ENCODE results near the gene TMEM131. TPM values are rescaled to one million over a fixed set of nuclear protein-coding genes. Genes with fewer than 3 reads are reported as not detected.

The TMEM131 gene
- total and polyA plus RNA-seq, 9 donors = 25.4 to 54.7 (median 41.6) TPM

GRCh38 chr2:97774425-97774824 is 221.3 kb downstream of the TMEM131 start:
- peaks cover 56% of the 10 kb centered on the region for H3K36me3 ChIP-seq (ENCODE audit: control insufficient read depth, insufficient read depth, low read length)
- H3K27ac ChIP-seq (ENCODE audit: low read length) = no peak overlapping the region
- no peaks in the 10 kb centered on the region for H3K4me1 ChIP-seq (ENCODE audit: control insufficient read depth, insufficient read depth, low read length)
- H3K27me3 ChIP-seq (ENCODE audit: control insufficient read depth, insufficient read depth, low read length) = no peaks in the 10 kb centered on the region
- H3K9me3 ChIP-seq (replicated peaks; ENCODE audit: control insufficient read depth, low read depth, low read length) = no peaks in the 10 kb centered on the region
- H3K4me3 ChIP-seq (ENCODE audit: low read length) = no peak overlapping the region
- no peak for DNase-seq
- WGBS (ENCODE audit: insufficient coverage) = 40% methylated on average over 7 of the region's 7 CpGs

GRCh38 chr2:97770445-97770844 is 225.3 kb downstream of the TMEM131 start:
- DNase-seq = no peak
- H3K27ac ChIP-seq (ENCODE audit: low read length) = no peak overlapping the region
- no peak overlapping the region for H3K4me3 ChIP-seq (ENCODE audit: low read length)
- WGBS (ENCODE audit: insufficient coverage) = no CpG with 5 or more reads among the region's 4 CpGs
- H3K27me3 ChIP-seq (ENCODE audit: control insufficient read depth, insufficient read depth, low read length) = no peaks in the 10 kb centered on the region
- H3K36me3 ChIP-seq (ENCODE audit: control insufficient read depth, insufficient read depth, low read length) = peaks cover 58% of the 10 kb centered on the region
- no peaks in the 10 kb centered on the region for H3K9me3 ChIP-seq (replicated peaks; ENCODE audit: control insufficient read depth, low read depth, low read length)
- H3K4me1 ChIP-seq (ENCODE audit: control insufficient read depth, insufficient read depth, low read length) = no peaks in the 10 kb centered on the region

- Histone ChIP-seq H3K9me3 (replicated peaks; ENCODE audit: control insufficient read depth, low read depth, low read length) (no peaks in the 10 kb centered on the region), H3K4me3 (ENCODE audit: low read length) (no peak overlapping the region), H3K27ac (ENCODE audit: low read length) (no peak overlapping the region), H3K27me3 (ENCODE audit: control insufficient read depth, insufficient read depth, low read length) (no peaks in the 10 kb centered on the region), H3K36me3 (ENCODE audit: control insufficient read depth, insufficient read depth, low read length) (peaks cover 59% of the 10 kb centered on the region), H3K4me1 (ENCODE audit: control insufficient read depth, insufficient read depth, low read length) (no peaks in the 10 kb centered on the region)
- DNase-seq = no peak
- WGBS (ENCODE audit: insufficient coverage) = no CpG with 5 or more reads among the region's 3 CpGs
Measured at GRCh38 chr2:97769711-97770110, 226.0 kb downstream of the TMEM131 start.

- DNase-seq = no peak
- no CpG with 5 or more reads among the region's 3 CpGs for WGBS (ENCODE audit: insufficient coverage)
- no peaks in the 10 kb centered on the region for H3K27me3 ChIP-seq (ENCODE audit: control insufficient read depth, insufficient read depth, low read length)
- H3K27ac ChIP-seq (ENCODE audit: low read length) = no peak overlapping the region
- H3K4me1 ChIP-seq (ENCODE audit: control insufficient read depth, insufficient read depth, low read length) = no peaks in the 10 kb centered on the region
- H3K9me3 ChIP-seq (replicated peaks; ENCODE audit: control insufficient read depth, low read depth, low read length) = no peaks in the 10 kb centered on the region
- no peak overlapping the region for H3K4me3 ChIP-seq (ENCODE audit: low read length)
- H3K36me3 ChIP-seq (ENCODE audit: control insufficient read depth, insufficient read depth, low read length) = peaks cover 59% of the 10 kb centered on the region
Measured at GRCh38 chr2:97769308-97769707, 226.4 kb downstream of the TMEM131 start.

- Histone ChIP-seq H3K27ac (ENCODE audit: low read length) (no peak overlapping the region), H3K9me3 (replicated peaks; ENCODE audit: control insufficient read depth, low read depth, low read length) (no peaks in the 10 kb centered on the region), H3K27me3 (ENCODE audit: control insufficient read depth, insufficient read depth, low read length) (no peaks in the 10 kb centered on the region), H3K4me1 (ENCODE audit: control insufficient read depth, insufficient read depth, low read length) (no peaks in the 10 kb centered on the region), H3K36me3 (ENCODE audit: control insufficient read depth, insufficient read depth, low read length) (peaks cover 67% of the 10 kb centered on the region), H3K4me3 (ENCODE audit: low read length) (no peak overlapping the region)
- no peak for DNase-seq
- WGBS (ENCODE audit: insufficient coverage) = 94% methylated on average over 3 of the region's 5 CpGs
Measured at GRCh38 chr2:97766567-97766966, 229.2 kb downstream of the TMEM131 start.

- peaks cover 71% of the 10 kb centered on the region for H3K36me3 ChIP-seq (ENCODE audit: control insufficient read depth, insufficient read depth, low read length)
- H3K9me3 ChIP-seq (replicated peaks; ENCODE audit: control insufficient read depth, low read depth, low read length) = no peaks in the 10 kb centered on the region
- no peaks in the 10 kb centered on the region for H3K4me1 ChIP-seq (ENCODE audit: control insufficient read depth, insufficient read depth, low read length)
- H3K27me3 ChIP-seq (ENCODE audit: control insufficient read depth, insufficient read depth, low read length) = no peaks in the 10 kb centered on the region
- no peak for DNase-seq
- H3K27ac ChIP-seq (ENCODE audit: low read length) = no peak overlapping the region
- H3K4me3 ChIP-seq (ENCODE audit: low read length) = no peak overlapping the region
- WGBS (ENCODE audit: insufficient coverage) = no CpG with 5 or more reads among the region's 4 CpGs
Measured at GRCh38 chr2:97765933-97766332, 229.8 kb downstream of the TMEM131 start.

GRCh38 chr2:97764559-97765263 is 231.0 kb downstream of the TMEM131 start:
- WGBS (ENCODE audit: insufficient coverage) = 87% methylated on average over 11 of the region's 11 CpGs
- H3K36me3 ChIP-seq (ENCODE audit: control insufficient read depth, insufficient read depth, low read length) = peaks cover 75% of the 10 kb centered on the region
- no peaks in the 10 kb centered on the region for H3K4me1 ChIP-seq (ENCODE audit: control insufficient read depth, insufficient read depth, low read length)
- no peak overlapping the region for H3K4me3 ChIP-seq (ENCODE audit: low read length)
- H3K27ac ChIP-seq (ENCODE audit: low read length) = no peak overlapping the region
- no peaks in the 10 kb centered on the region for H3K27me3 ChIP-seq (ENCODE audit: control insufficient read depth, insufficient read depth, low read length)
- no peak for DNase-seq
- no peaks in the 10 kb centered on the region for H3K9me3 ChIP-seq (replicated peaks; ENCODE audit: control insufficient read depth, low read depth, low read length)

GRCh38 chr2:97763176-97763845 is 232.4 kb downstream of the TMEM131 start:
- no peak for DNase-seq
- no peaks in the 10 kb centered on the region for H3K27me3 ChIP-seq (ENCODE audit: control insufficient read depth, insufficient read depth, low read length)
- H3K27ac ChIP-seq (ENCODE audit: low read length) = no peak overlapping the region
- peaks cover 84% of the 10 kb centered on the region for H3K36me3 ChIP-seq (ENCODE audit: control insufficient read depth, insufficient read depth, low read length)
- H3K4me3 ChIP-seq (ENCODE audit: low read length) = no peak overlapping the region
- WGBS (ENCODE audit: insufficient coverage) = 85% methylated on average over 14 of the region's 20 CpGs
- no peaks in the 10 kb centered on the region for H3K9me3 ChIP-seq (replicated peaks; ENCODE audit: control insufficient read depth, low read depth, low read length)
- H3K4me1 ChIP-seq (ENCODE audit: control insufficient read depth, insufficient read depth, low read length) = no peaks in the 10 kb centered on the region

GRCh38 chr2:97761192-97761591 is 234.6 kb downstream of the TMEM131 start:
- Histone ChIP-seq H3K4me3 (ENCODE audit: low read length) (no peak overlapping the region), H3K9me3 (replicated peaks; ENCODE audit: control insufficient read depth, low read depth, low read length) (no peaks in the 10 kb centered on the region), H3K4me1 (ENCODE audit: control insufficient read depth, insufficient read depth, low read length) (no peaks in the 10 kb centered on the region), H3K36me3 (ENCODE audit: control insufficient read depth, insufficient read depth, low read length) (peaks cover 86% of the 10 kb centered on the region), H3K27ac (ENCODE audit: low read length) (no peak overlapping the region), H3K27me3 (ENCODE audit: control insufficient read depth, insufficient read depth, low read length) (no peaks in the 10 kb centered on the region)
- DNase-seq = no peak
- WGBS (ENCODE audit: insufficient coverage) = 85% methylated on average over 22 of the region's 23 CpGs

GRCh38 chr2:97760480-97761049 is 235.2 kb downstream of the TMEM131 start:
- H3K4me1 ChIP-seq (ENCODE audit: control insufficient read depth, insufficient read depth, low read length) = no peaks in the 10 kb centered on the region
- H3K4me3 ChIP-seq (ENCODE audit: low read length) = no peak overlapping the region
- H3K27me3 ChIP-seq (ENCODE audit: control insufficient read depth, insufficient read depth, low read length) = no peaks in the 10 kb centered on the region
- H3K27ac ChIP-seq (ENCODE audit: low read length) = no peak overlapping the region
- DNase-seq = no peak
- peaks cover 86% of the 10 kb centered on the region for H3K36me3 ChIP-seq (ENCODE audit: control insufficient read depth, insufficient read depth, low read length)
- H3K9me3 ChIP-seq (replicated peaks; ENCODE audit: control insufficient read depth, low read depth, low read length) = no peaks in the 10 kb centered on the region
- WGBS (ENCODE audit: insufficient coverage) = 92% methylated on average over 17 of the region's 17 CpGs
